ENCODE results near the gene INA.
"Not testable (repeated sequence)": the region's sequence is repeated elsewhere in the genome, so short reads cannot be mapped to it uniquely, and the experiment has no call there.

Gene INA

GRCh38 chr10:103276896-103277712 is at the start of gene INA:
INA (plus strand) TSS chr10:103277138; CDS start chr10:103277212, 74 bp downstream.
- peak within 1 kb of the TSS; percentile 50 for H3K4me3 ChIP-seq (ENCODE audit: low read depth, low read length)

DNA sequence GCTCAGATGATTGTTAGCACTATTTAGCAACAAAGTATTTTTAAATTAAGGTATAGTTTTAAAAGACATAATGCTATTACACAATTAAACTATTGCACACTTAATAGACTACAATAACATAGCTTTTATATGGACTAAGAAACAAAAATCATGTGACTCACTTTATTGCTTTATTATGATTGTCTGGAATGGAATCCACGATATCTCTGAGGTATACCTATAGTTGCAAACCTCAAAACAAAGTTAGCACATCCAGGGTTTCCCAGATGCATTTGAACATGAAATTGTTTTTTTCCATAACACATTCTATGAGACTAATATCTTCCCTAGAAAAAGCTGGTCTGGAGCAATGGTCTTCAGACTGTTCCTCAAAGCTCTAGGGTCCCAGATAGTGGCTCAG is 49.5 kb upstream of the INA start:
- H3K4me3 ChIP-seq (ENCODE audit: low read depth, low read length): no peak overlapping the region

GRCh38 chr10:103231047-103231551 is 45.8 kb upstream of the INA start:
- H3K4me3 ChIP-seq (ENCODE audit: low read depth, low read length): no peak overlapping the region

- H3K4me3 ChIP-seq (ENCODE audit: low read depth, low read length): no peak overlapping the region
Observed at GRCh38 chr10:103232131-103232673, 44.7 kb upstream of the INA start.

DNA sequence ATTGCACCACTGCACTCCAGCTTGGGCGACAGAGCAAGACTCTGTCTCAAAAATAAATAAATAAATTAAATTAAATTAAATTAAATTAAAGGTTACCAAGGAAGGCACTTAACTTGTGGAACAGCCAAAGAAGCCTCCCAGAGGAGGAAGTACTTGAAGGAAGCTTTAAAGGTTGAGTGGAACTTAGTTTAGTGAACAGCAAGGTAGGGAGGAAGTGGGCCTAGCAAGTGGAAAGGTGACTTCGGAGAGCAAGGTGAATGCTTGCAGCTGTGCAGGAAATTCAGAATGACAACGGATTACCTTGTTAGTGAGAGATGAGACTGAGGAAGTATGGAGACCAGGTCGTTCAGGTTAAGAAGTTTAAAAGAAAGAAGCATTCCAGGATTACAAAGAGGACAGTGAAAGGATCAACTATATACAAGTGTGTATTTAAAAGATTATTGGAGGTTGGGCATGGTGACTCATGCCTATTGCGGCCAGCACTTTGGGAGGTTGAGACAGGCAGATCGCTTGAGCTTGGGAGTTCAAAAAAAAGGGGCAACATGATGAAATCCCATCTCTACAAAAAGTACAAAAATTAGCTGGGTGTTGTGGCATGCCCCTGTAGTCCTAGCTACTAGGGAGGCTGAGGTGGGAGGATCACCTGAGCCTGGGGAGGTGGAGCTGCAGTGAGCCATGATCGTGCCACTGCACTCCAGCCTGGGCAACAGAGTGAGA is 44.0 kb upstream of the INA start:
- H3K4me3 ChIP-seq (ENCODE audit: low read depth, low read length): no peak overlapping the region

DNA sequence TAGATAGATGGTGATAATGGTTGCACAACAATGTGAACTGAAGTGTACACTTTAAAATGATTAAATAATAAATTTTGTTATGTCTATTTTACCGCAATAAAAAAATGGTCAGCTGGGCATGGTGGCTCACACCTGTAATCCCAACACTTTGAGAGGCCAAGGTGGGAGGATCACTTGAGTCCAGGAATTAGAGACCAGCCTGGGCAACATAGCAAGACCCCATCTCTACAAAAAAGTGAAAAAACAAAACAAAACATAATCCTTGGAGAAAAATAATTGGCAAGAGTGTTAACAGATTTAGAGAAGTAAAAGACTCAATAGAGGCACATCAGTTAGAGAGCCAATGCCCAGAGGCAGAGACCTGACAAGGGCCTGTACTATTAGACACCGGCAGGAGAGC is 41.2 kb upstream of the INA start:
- H3K4me3 ChIP-seq (ENCODE audit: low read depth, low read length): no peak overlapping the region

GRCh38 chr10:103238506-103239252 is 38.3 kb upstream of the INA start:
- H3K4me3 ChIP-seq (ENCODE audit: low read depth, low read length): no peak overlapping the region

DNA sequence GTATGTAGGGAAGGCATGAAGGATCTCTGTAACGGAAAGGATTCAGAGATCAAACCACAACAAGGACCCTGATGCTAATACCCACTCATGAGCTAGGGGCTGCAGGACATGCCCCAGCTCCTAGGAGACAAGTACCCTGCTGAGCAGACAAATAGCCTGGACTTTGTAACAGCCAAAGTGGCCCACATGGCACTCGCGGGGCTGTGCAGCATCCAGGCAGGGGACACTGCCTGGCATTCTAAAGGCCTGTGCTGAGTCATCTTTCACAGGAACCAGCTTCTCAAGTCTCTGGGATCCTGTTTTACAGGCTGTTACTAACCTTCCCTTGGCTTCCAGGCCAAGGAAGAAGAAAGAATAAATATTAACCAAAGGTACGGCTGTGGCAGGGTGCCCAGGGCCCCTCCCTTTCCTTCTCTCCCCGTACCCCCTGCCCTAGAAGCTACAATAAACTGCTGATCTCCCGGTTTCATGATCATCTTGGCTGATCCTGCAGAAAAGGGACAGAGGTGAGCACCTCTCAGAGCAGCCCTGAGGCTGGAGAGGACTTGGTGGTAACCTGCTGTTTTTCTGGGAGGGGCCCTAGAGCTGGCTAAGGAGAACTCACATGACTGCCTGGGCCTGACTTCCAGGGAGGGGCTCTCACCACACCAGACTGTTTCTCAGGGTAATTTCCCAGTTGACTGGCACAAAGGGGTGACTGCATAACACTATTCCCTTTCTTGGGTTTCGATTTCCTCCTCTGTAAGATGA is 35.5 kb upstream of the INA start:
- H3K4me3 ChIP-seq (ENCODE audit: low read depth, low read length): no peak overlapping the region

- H3K4me3 ChIP-seq (ENCODE audit: low read depth, low read length): no peak overlapping the region
Observed at GRCh38 chr10:103244666-103245271, 32.2 kb upstream of the INA start.

DNA sequence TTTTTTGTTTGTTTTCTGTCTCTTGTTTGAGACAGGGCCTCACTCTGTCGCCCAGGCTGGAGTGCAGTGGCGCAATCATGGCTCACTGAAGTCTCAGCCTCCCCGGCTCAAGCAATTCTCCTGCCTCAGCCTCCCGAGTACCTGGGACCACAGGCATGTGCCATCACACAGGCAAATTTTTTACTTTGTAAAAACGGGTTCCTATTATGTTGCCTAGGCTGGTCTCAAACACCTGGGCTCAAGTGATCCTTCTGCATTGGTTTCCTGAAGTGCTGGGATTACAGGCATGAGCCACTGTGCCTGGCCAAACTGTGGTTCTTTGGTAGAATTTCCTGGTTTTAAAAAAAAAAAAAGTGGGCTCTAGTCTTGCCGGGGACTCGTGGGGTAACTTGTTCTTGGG is 31.4 kb upstream of the INA start, which contains the start of gene RPEL1:
TSS of gene RPEL1 (plus strand) at position 301 of the 400 bp plus-strand sequence. CDS start 110 bp downstream, outside the sequence.
- not testable (repeated sequence) for H3K4me3 ChIP-seq (ENCODE audit: low read depth, low read length)

- H3K4me3 ChIP-seq (ENCODE audit: low read depth, low read length): no peak overlapping the region
Observed at GRCh38 chr10:103246324-103246723, 30.6 kb upstream of the INA start.

DNA sequence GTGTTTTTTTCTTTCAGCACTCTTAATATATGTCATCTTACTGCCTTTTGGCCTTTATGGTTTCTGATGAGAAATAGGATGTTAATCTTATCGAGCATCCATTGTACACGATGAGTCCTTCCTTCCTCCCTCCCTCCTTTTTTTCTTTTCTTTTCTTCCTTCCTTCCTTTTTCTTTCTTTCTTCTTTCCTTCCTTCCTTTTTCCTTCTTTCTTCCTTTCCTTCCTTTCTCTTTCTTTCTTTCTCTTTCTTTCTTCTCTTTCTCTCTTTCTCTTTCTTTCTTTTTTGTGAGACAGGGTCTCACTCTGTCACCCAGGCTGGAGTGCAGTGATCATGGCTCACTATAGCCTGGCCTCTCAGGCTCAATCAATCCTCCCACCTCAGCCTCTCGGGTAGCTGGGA is 22.8 kb upstream of the INA start:
- H3K4me3 ChIP-seq (ENCODE audit: low read depth, low read length): no peak overlapping the region

DNA sequence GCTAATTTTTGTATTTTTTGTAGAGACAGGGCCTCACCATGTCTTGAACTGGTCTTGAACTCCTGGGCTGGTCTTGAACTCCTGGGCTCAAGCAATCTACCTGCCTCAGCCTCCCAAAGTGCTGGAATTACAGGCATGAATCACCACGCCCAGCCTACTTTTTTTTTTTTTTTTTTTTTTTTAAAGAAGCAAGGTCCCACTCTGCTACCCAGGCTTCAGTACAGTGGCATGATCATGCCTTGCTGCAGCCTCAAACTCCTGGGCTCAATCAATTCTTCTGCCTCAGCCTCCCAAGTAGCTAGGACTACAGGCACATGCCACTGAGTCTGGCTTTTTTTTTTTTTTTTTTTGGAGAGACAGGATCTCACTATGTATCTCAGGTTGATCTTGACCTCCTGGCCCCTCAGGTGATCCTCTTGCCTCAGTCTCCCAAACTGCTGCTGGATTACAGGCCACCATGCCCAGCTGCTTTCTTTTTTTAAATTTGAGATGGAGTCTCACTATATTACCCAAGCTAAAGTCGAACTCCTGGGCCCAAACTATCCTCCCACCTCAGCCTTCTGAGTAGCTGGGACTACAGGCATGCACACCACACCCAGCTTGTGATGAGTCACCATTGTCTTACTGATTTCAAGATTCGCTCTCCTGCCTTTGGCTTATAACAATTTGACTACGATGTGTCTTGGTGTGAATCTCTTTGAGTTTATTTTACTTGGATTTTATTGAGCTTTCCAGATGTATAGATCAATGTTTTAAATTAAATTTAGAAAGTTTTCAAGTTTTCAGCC is 22.2 kb upstream of the INA start:
- no peak overlapping the region for H3K4me3 ChIP-seq (ENCODE audit: low read depth, low read length)

GRCh38 chr10:103256613-103257012 is 20.3 kb upstream of the INA start:
- no peak overlapping the region for H3K4me3 ChIP-seq (ENCODE audit: low read depth, low read length)

DNA sequence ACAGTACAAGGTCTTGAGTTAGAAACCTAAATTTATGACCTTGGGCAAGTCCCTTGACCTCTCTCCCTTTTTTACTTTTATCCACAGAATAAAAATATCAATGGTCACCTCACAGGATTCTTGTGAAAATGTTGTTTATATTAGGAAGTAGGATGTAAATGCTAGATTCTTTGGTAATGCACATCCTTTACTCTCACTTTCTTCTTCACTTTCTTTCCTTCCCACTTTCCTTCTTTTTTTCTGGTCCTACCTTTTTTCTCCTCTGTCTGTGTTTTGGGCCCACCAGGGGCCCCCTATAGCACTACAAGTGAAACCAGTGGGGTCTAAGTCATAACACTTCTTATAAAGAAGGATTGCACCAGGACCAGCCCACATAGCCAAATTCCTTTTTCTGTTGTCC is 19.1 kb upstream of the INA start:
- H3K4me3 ChIP-seq (ENCODE audit: low read depth, low read length): no peak overlapping the region

DNA sequence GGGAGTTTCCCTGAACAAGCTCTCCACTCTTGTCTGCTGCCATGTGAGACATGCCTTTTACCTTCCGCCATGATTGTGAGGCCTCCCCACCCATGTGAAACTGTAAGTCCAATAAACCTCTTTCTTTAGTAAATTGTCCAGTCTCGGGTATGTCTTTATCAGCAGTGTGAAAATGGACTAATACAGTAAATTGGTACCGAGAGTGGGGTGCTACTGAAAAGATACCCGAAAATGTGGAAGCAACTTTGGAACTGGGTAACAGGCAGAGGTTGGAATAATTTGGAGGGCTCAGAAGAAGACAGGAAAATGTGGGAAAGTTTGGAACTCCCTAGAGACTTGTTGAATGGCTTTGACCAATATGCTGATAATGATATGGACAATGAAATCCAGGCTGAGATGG is 18.0 kb upstream of the INA start:
- H3K4me3 ChIP-seq (ENCODE audit: low read depth, low read length): not testable (repeated sequence)

DNA sequence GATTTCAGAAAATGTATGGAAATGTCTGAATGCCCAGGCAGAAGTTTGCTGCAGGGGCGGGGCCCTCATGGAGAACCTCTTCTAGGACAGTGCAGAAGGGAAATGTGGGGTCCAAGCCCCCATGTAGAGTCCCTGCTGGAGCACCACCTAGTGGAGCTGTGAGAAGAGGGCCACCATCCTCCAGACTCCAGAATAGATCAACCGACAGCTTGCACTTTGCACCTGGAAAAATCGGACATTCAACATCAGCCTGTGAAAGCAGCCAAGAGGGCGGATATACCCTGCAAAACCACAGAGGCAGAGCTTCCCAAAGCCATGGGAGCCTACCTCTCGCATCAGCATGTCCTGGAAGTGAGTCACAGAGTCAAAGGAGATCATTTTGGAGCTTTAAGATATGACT is 16.9 kb upstream of the INA start:
- no peak overlapping the region for H3K4me3 ChIP-seq (ENCODE audit: low read depth, low read length)

DNA sequence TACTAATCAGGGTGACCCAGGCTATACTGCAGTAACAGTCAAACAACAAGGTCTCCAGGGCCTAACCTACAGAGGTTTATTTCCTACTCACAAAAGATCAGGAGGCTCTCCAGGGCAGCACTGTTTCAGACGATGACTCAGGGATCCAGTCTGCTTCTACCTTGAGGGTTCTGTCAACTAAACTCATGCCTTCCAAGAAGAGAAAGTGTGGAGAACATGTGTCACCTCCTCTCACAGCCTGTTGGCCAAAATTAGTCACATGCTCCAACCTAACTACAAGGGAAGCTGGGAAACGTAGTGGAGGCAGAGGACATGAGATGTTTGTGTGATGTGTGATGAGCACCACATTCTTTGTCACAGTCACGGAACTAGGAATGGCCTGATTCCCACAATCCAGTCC is 14.7 kb upstream of the INA start:
- no peak overlapping the region for H3K4me3 ChIP-seq (ENCODE audit: low read depth, low read length)

DNA sequence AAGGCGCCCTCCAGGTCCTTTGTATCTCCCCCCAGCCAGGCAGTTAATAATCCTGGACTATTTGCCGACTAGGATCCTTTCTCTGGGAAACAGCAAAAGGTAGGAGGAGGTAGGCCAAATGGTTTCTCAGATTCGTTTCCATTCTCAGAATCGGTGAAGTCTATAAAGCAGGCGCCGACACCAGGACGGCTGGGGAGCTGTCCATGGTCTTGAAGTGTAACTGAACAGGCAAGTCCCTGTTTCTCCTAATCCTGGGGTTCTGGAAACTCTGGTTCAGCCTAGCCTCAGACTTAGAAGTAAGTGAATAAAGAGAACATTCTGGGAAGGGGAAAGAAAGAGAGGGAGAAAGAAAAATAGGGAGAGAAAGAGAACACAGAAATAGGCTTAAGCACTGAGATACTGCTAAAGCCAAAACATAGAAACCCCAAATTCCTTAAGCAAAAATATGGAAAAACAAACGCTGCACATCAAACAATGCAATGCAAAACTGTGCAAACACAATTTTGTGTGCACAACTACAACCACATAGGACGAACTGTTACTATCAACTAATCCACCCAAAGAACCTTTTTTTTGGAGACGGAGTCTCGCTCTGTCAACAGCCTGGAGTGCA is 11.1 kb upstream of the INA start:
- no peak overlapping the region for H3K4me3 ChIP-seq (ENCODE audit: low read depth, low read length)
